Measurements from ENCODE around the gene MAP10. TPM values are rescaled to one million over a fixed set of nuclear protein-coding genes. Genes with fewer than 3 reads are reported as not detected.

MAP10 gene
- total RNA-seq, 3 donors from 2014 or later (not counting 1 experiment from before 2014, with no cell fraction given): 0.95 to 1.9 (median 1.2) TPM

DNA sequence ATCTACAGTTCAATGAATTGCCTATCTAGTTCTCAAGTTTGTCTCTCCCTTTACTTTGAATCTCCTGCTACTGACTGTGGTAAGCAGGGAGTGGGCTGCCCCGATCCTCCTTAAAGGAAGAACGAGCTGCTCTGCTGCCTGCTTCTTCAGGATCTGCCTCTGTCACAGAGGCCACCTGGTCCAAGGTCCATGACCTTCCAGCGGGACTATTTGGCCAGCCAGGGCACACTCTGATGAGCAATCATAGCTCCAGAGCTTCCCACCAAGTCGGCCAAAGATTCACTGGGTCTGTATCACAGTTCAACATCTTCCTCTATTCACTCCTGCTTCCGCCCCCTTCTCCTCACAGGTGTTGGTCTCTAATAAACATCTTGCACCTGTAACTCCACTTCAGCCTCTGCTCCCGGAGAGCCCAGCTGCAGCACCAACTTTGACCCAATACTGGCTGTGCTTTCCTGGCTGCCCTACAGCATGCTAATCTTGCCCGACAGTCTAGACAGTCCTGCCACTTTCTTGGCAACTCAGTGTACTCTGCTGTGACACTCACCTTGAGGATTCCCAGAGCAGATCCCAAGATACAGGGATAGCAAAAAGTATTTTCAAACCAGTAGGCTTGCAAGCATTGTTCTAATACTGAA is 16.9 kb upstream of the MAP10 start:
- no peaks in the 10 kb centered on the region for H3K9me3 ChIP-seq (ENCODE audit: control insufficient read depth, insufficient read depth, low read length)
- WGBS (ENCODE audit: insufficient coverage): 87% methylated on average over 7 of the region's 7 CpGs
- H3K4me3 ChIP-seq (ENCODE audit: low read length): no peak overlapping the region
- Mint-ChIP-seq H3K27me3 (ENCODE audit: low read depth in 2 of 2) (peaks cover 0 to 2% of the 10 kb centered on the region in 2 donors), H3K4me1 (peaks cover 8 to 14% of the 10 kb centered on the region in 2 donors), H3K36me3 (no peaks in the 10 kb centered on the region), H3K4me3 (no peak overlapping the region), H3K9me3 (no peaks in the 10 kb centered on the region), H3K27ac (no peak overlapping the region)
- H3K4me1 ChIP-seq (ENCODE audit: control insufficient read depth, insufficient read depth, low read length): peaks cover 9% of the 10 kb centered on the region
- H3K27me3 ChIP-seq (ENCODE audit: control insufficient read depth, insufficient read depth, low read length): no peaks in the 10 kb centered on the region
- intact Hi-C loops (cut with micrococcal nuclease): no loop called here
- no peak for DNase-seq
- no peak for ATAC-seq
- no peaks in the 10 kb centered on the region for H3K36me3 ChIP-seq (ENCODE audit: control insufficient read depth, insufficient read depth, low read length)
- H3K27ac ChIP-seq (ENCODE audit: low read length): no peak overlapping the region
- no peak for TF ChIP-seq CTCF (IDR thresholded peaks at IDR 0.05)

DNA sequence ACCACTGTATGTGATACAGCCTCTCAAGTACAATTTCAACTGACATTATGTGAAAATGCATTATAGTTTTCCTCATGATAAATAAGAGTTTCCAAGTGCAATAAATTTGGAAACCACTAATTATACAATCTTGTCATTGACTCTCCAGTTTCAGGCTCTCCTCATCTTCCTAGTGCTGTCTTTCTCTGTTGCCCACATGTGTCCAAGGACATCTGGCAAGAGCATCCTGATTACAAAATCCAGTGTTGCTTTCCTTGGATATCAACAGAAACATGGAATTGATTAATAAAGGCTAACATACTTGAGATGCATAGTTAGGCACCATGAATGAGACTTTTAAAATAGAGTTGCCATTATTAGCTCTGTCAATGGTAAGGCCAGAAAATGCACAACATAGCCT is 15.6 kb upstream of the MAP10 start:
- Mint-ChIP-seq H3K27ac (no peak overlapping the region), H3K9me3 (no peaks in the 10 kb centered on the region), H3K4me1 (peaks cover 14 to 20% of the 10 kb centered on the region in 2 donors), H3K36me3 (no peaks in the 10 kb centered on the region), H3K27me3 (ENCODE audit: low read depth in 2 of 2) (peaks cover 0 to 2% of the 10 kb centered on the region in 2 donors), H3K4me3 (no peak overlapping the region)
- no peak for TF ChIP-seq CTCF (IDR thresholded peaks at IDR 0.05)
- Histone ChIP-seq H3K27ac (ENCODE audit: low read length) (no peak overlapping the region), H3K4me1 (ENCODE audit: control insufficient read depth, insufficient read depth, low read length) (peaks cover 9% of the 10 kb centered on the region), H3K9me3 (ENCODE audit: control insufficient read depth, insufficient read depth, low read length) (no peaks in the 10 kb centered on the region), H3K27me3 (ENCODE audit: control insufficient read depth, insufficient read depth, low read length) (no peaks in the 10 kb centered on the region), H3K36me3 (ENCODE audit: control insufficient read depth, insufficient read depth, low read length) (no peaks in the 10 kb centered on the region), H3K4me3 (ENCODE audit: low read length) (no peak overlapping the region)
- DNase-seq: no peak
- intact Hi-C loops (cut with micrococcal nuclease): no loop called here
- ATAC-seq: no peak

DNA sequence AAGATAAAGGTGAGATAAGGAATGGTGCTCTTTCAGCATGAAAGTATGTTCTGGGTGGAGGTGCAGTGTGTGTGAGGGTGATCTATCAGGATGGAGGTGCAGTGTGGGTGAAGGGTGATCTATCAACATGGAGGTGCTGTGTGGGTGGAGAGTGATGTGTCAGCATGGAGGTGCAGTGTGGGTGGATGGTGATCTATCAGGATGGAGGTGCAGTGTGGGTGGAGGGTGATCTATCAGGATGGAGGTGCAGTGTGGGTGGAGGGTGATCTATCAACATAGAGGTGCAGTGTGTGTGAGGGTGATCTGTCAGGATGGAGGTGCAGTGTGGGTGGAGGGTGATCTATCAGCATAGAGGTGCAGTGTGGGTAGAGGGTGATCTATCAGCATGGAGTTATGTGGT is 12.3 kb upstream of the MAP10 start:
- no peak overlapping the region for H3K27ac Mint-ChIP-seq
- peaks cover 0 to 4% of the 10 kb centered on the region in 2 donors for H3K27me3 Mint-ChIP-seq (ENCODE audit: low read depth in 2 of 2)
- H3K27me3 ChIP-seq (ENCODE audit: control insufficient read depth, insufficient read depth, low read length): no peaks in the 10 kb centered on the region
- H3K4me1 ChIP-seq (ENCODE audit: control insufficient read depth, insufficient read depth, low read length): no peaks in the 10 kb centered on the region
- H3K4me3 Mint-ChIP-seq: no peak overlapping the region
- no peaks in the 10 kb centered on the region for H3K36me3 ChIP-seq (ENCODE audit: control insufficient read depth, insufficient read depth, low read length)
- TF ChIP-seq CTCF (IDR thresholded peaks at IDR 0.05): no peak
- no peaks in the 10 kb centered on the region for H3K9me3 Mint-ChIP-seq
- intact Hi-C loops (cut with micrococcal nuclease): no loop called here
- no peak for DNase-seq
- H3K9me3 ChIP-seq (ENCODE audit: control insufficient read depth, insufficient read depth, low read length): no peaks in the 10 kb centered on the region
- H3K4me3 ChIP-seq (ENCODE audit: low read length): no peak overlapping the region
- peaks cover 6 to 12% of the 10 kb centered on the region in 2 donors for H3K4me1 Mint-ChIP-seq
- ATAC-seq: no peak
- H3K27ac ChIP-seq (ENCODE audit: low read length): no peak overlapping the region
- no peaks in the 10 kb centered on the region for H3K36me3 Mint-ChIP-seq

- Histone ChIP-seq H3K27me3 (ENCODE audit: control insufficient read depth, insufficient read depth, low read length) (no peaks in the 10 kb centered on the region), H3K36me3 (ENCODE audit: control insufficient read depth, insufficient read depth, low read length) (no peaks in the 10 kb centered on the region), H3K4me3 (ENCODE audit: low read length) (no peak overlapping the region), H3K27ac (ENCODE audit: low read length) (no peak overlapping the region), H3K4me1 (ENCODE audit: control insufficient read depth, insufficient read depth, low read length) (no peaks in the 10 kb centered on the region), H3K9me3 (ENCODE audit: control insufficient read depth, insufficient read depth, low read length) (no peaks in the 10 kb centered on the region)
- H3K27me3 Mint-ChIP-seq (ENCODE audit: low read depth in 2 of 2): peaks cover 0 to 4% of the 10 kb centered on the region in 2 donors
- H3K4me3 Mint-ChIP-seq: no peak overlapping the region
- no peaks in the 10 kb centered on the region for H3K36me3 Mint-ChIP-seq
- peaks cover 6 to 12% of the 10 kb centered on the region in 2 donors for H3K4me1 Mint-ChIP-seq
- DNase-seq: peak in 1 of 2 donors; percentile 56
- H3K27ac Mint-ChIP-seq: no peak overlapping the region
- no peak for TF ChIP-seq CTCF (IDR thresholded peaks at IDR 0.05)
- H3K9me3 Mint-ChIP-seq: no peaks in the 10 kb centered on the region
- WGBS (ENCODE audit: insufficient coverage): 2% methylated on average over 3 of the region's 3 CpGs
- peak in 1 of 3 donors; percentile 45 for ATAC-seq
- intact Hi-C loops (cut with micrococcal nuclease): no loop called here
Observed at GRCh38 chr1:232793944-232794343, 11.3 kb upstream of the MAP10 start.

All from natural killer cell (primary cell).